ENCODE measurements around the gene RGL3. TPM values are rescaled to one million over a fixed set of nuclear protein-coding genes. Genes with fewer than 3 reads are reported as not detected.

Gene RGL3
- total and polyA plus RNA-seq, 4 donors: 2.4 to 19.8 (median 7.8) TPM

GRCh38 chr19:11359421-11359820, 59.7 kb downstream of the RGL3 start:
- Histone ChIP-seq H3K9ac (ENCODE audit: low read depth in 1 of 2, low read length in 2 of 2) (no peak overlapping the region), H3K4me1 (ENCODE audit: control insufficient read depth in 4 of 4, insufficient read depth in 4 of 4, low read length in 3 of 4) (peaks cover 0 to 18% (median 6%) of the 10 kb centered on the region in 4 donors)

GRCh38 chr19:11356676-11357550, 62.2 kb downstream of the RGL3 start:
- DNase-seq (ENCODE audit: low spot score): no peak
- H3K36me3 ChIP-seq (ENCODE audit: control insufficient read depth in 4 of 4, insufficient read depth in 3 of 4, low read depth in 1 of 4, low read length in 3 of 4): no peaks in the 10 kb centered on the region
- H3K27ac ChIP-seq (ENCODE audit: low read depth in 1 of 2, low read length in 2 of 2): no peak overlapping the region
- no peak overlapping the region for H3K4me3 ChIP-seq (ENCODE audit: low read depth in 1 of 3, low read length in 3 of 3)
- H3K4me1 ChIP-seq (ENCODE audit: control insufficient read depth in 4 of 4, insufficient read depth in 4 of 4, low read length in 3 of 4): peaks cover 0 to 18% (median 6%) of the 10 kb centered on the region in 4 donors
- H3K9me3 ChIP-seq (ENCODE audit: control insufficient read depth in 4 of 4, low read length in 3 of 4): no peaks in the 10 kb centered on the region
- 89% methylated on average over 11 of the region's 11 CpGs for WGBS
- no peaks in the 10 kb centered on the region for H3K27me3 ChIP-seq (ENCODE audit: control insufficient read depth in 4 of 4, insufficient read depth in 4 of 4, low read length in 3 of 4)
- no peak for TF ChIP-seq ATF3 (IDR thresholded peaks at IDR 0.05)
- TF ChIP-seq RAD21 (IDR thresholded peaks at IDR 0.05): no peak
- no peak for TF ChIP-seq EGR1 (IDR thresholded peaks at IDR 0.05; ENCODE audit: low read depth in 2 of 2)
- no peak for TF ChIP-seq REST (IDR thresholded peaks at IDR 0.05)
- TF ChIP-seq NR2F2 (IDR thresholded peaks at IDR 0.05): no peak
- no peak for TF ChIP-seq JUND (IDR thresholded peaks at IDR 0.05)
- TF ChIP-seq FOXA2 (IDR thresholded peaks at IDR 0.05): no peak
- TF ChIP-seq SP1 (IDR thresholded peaks at IDR 0.05): no peak
- no peak for TF ChIP-seq YY1 (IDR thresholded peaks at IDR 0.05)
- TF ChIP-seq FOXA1 (IDR thresholded peaks at IDR 0.05): no peak
- no peak for TF ChIP-seq CTCF (IDR thresholded peaks at IDR 0.05; ENCODE audit: low read depth, low read length, missing input control)
- no peak for TF ChIP-seq HNF4A (conservative IDR thresholded peaks at IDR 0.05)
- no peak for TF ChIP-seq TAF1 (conservative IDR thresholded peaks at IDR 0.05)
- TF ChIP-seq ZBTB33 (IDR thresholded peaks at IDR 0.05): no peak
- no peak for TF ChIP-seq HNF4G (IDR thresholded peaks at IDR 0.05)
- H3K9ac ChIP-seq (ENCODE audit: low read depth in 1 of 2, low read length in 2 of 2): no peak overlapping the region

More at GRCh38 chr19:11359421-11359820, 59.7 kb downstream of the RGL3 start:
- DNase-seq (ENCODE audit: low spot score): no peak
- WGBS: 92% methylated on average over 11 of the region's 11 CpGs
- TF ChIP-seq ATF3 (IDR thresholded peaks at IDR 0.05) (no peak), GABPA (IDR thresholded peaks at IDR 0.05 in 1 of 2, conservative IDR thresholded peaks at IDR 0.05 in 1 of 2) (no peak)
- H3K9me3 ChIP-seq (ENCODE audit: control insufficient read depth in 4 of 4, low read length in 3 of 4): no peaks in the 10 kb centered on the region
- H3K27ac ChIP-seq (ENCODE audit: low read depth in 1 of 2, low read length in 2 of 2): no peak overlapping the region
- no peak overlapping the region for H3K4me3 ChIP-seq (ENCODE audit: low read depth in 1 of 3, low read length in 3 of 3)
- H3K27me3 ChIP-seq (ENCODE audit: control insufficient read depth in 4 of 4, insufficient read depth in 4 of 4, low read length in 3 of 4): no peaks in the 10 kb centered on the region
- peaks cover 0 to 5% (median 2%) of the 10 kb centered on the region in 4 donors for H3K36me3 ChIP-seq (ENCODE audit: control insufficient read depth in 4 of 4, insufficient read depth in 3 of 4, low read depth in 1 of 4, low read length in 3 of 4)

Data from liver (tissue), 9 donors.